Measurements from ENCODE around the gene COQ2.

The COQ2 gene

GRCh38 chr4:83261307-83261706, 23.3 kb downstream of the COQ2 start:
- Histone ChIP-seq H3K79me2 (no peaks in the 10 kb centered on the region), H2AFZ (no peak overlapping the region), H3K4me2 (ENCODE audit: low read length) (no peak overlapping the region), H3K27me3 (ENCODE audit: control insufficient read depth, insufficient read depth, low read length) (no peaks in the 10 kb centered on the region), H3K4me3 (ENCODE audit: low read depth, low read length) (no peak overlapping the region), H3K9ac (no peak overlapping the region), H3K4me1 (no peaks in the 10 kb centered on the region), H3K27ac (no peak overlapping the region), H3K9me3 (ENCODE audit: control insufficient read depth, low read length) (no peaks in the 10 kb centered on the region), H3K36me3 (ENCODE audit: control insufficient read depth, insufficient read depth, low read length) (no peaks in the 10 kb centered on the region)
- no peak for TF ChIP-seq CTCF (IDR thresholded peaks at IDR 0.05)

DNA sequence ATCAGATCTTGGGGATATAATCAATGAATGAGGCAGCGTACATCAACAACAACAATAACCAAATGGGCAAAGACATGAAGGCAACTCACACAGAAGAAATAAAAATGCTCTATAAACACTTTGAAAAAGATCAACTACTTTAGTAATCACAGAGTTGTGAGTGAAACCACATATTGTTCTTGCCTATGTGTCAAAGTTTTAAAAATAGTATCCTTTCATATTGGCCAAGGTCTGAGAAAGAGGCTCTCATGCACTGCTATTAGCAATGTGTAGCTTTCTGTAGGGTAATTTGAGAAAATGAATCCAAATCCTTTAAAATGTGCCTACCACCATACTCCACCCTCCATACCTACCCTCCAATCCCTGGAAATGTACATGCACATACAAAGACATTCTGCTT, 25.0 kb downstream of the COQ2 start:
- H3K9me3 ChIP-seq (ENCODE audit: control insufficient read depth, low read length), result no peaks in the 10 kb centered on the region
- no peak overlapping the region for H3K4me2 ChIP-seq (ENCODE audit: low read length)
- H3K4me3 ChIP-seq (ENCODE audit: low read depth, low read length), result no peak overlapping the region
- TF ChIP-seq CTCF (IDR thresholded peaks at IDR 0.05), result no peak
- no peaks in the 10 kb centered on the region for H3K36me3 ChIP-seq (ENCODE audit: control insufficient read depth, insufficient read depth, low read length)
- no peak overlapping the region for H3K27ac ChIP-seq
- no peaks in the 10 kb centered on the region for H3K4me1 ChIP-seq
- no peak overlapping the region for H3K9ac ChIP-seq
- no peaks in the 10 kb centered on the region for H3K27me3 ChIP-seq (ENCODE audit: control insufficient read depth, insufficient read depth, low read length)
- no peak overlapping the region for H2AFZ ChIP-seq
- no peaks in the 10 kb centered on the region for H3K79me2 ChIP-seq

GRCh38 chr4:83258461-83258860, 26.1 kb downstream of the COQ2 start:
- no peak for TF ChIP-seq CTCF (IDR thresholded peaks at IDR 0.05)
- Histone ChIP-seq H3K4me2 (ENCODE audit: low read length) (no peak overlapping the region), H3K36me3 (ENCODE audit: control insufficient read depth, insufficient read depth, low read length) (no peaks in the 10 kb centered on the region), H3K27ac (no peak overlapping the region), H3K79me2 (no peaks in the 10 kb centered on the region), H3K9me3 (ENCODE audit: control insufficient read depth, low read length) (no peaks in the 10 kb centered on the region), H3K4me1 (no peaks in the 10 kb centered on the region), H3K9ac (no peak overlapping the region), H2AFZ (no peak overlapping the region), H3K27me3 (ENCODE audit: control insufficient read depth, insufficient read depth, low read length) (no peaks in the 10 kb centered on the region), H3K4me3 (ENCODE audit: low read depth, low read length) (no peak overlapping the region)

DNA sequence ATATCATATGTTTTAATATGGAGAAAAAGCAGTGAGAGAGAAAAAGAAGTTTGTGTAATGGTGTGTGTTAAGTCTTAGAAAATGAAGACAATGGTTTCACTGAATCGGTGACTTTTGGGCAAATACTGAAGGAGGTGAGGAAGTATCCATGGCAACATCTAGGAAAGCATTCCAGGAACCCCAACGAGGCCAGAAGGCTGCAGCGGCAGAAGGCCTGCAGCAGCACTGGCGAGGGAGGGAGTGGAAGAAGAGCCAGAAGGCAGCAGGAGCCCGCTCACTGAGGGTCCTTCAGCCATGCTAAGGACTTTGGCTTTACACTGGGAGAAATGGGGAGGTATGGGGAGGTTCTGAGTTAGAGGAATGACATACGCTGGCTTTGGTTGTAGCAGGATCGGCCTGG, 26.8 kb downstream of the COQ2 start:
- Histone ChIP-seq H2AFZ (no peak overlapping the region), H3K9ac (no peak overlapping the region), H3K4me2 (ENCODE audit: low read length) (no peak overlapping the region), H3K4me3 (ENCODE audit: low read depth, low read length) (no peak overlapping the region), H3K4me1 (no peaks in the 10 kb centered on the region), H3K36me3 (ENCODE audit: control insufficient read depth, insufficient read depth, low read length) (no peaks in the 10 kb centered on the region), H3K9me3 (ENCODE audit: control insufficient read depth, low read length) (no peaks in the 10 kb centered on the region), H3K79me2 (no peaks in the 10 kb centered on the region), H3K27me3 (ENCODE audit: control insufficient read depth, insufficient read depth, low read length) (no peaks in the 10 kb centered on the region), H3K27ac (no peak overlapping the region)
- TF ChIP-seq CTCF (IDR thresholded peaks at IDR 0.05), result no peak

GRCh38 chr4:83255584-83255983, 29.0 kb downstream of the COQ2 start:
- Histone ChIP-seq H3K4me1 (no peaks in the 10 kb centered on the region), H2AFZ (no peak overlapping the region), H3K9me3 (ENCODE audit: control insufficient read depth, low read length) (no peaks in the 10 kb centered on the region), H3K4me2 (ENCODE audit: low read length) (no peak overlapping the region), H3K27me3 (ENCODE audit: control insufficient read depth, insufficient read depth, low read length) (no peaks in the 10 kb centered on the region), H3K4me3 (ENCODE audit: low read depth, low read length) (no peak overlapping the region), H3K36me3 (ENCODE audit: control insufficient read depth, insufficient read depth, low read length) (no peaks in the 10 kb centered on the region), H3K79me2 (no peaks in the 10 kb centered on the region), H3K9ac (no peak overlapping the region), H3K27ac (no peak overlapping the region)
- no peak for TF ChIP-seq CTCF (IDR thresholded peaks at IDR 0.05)
